LNCaP clone FGC (cell line): Measurements from ENCODE around the gene ADK.
A peak's percentile ranks its signal among the peaks of the same experiment; 100 is the strongest.

Experiments used
- DNase-seq: peaks from one replicate; pipeline ENCODE4 v3.0.0-alpha.2; 2011; ENCODE audit warnings: low read depth
- H3K4me3 ChIP-seq: 2 replicates; pipeline ENCODE4 v1.5.1; 2011; ENCODE audit warnings: mild to moderate bottlenecking, low read depth, low read length, control low read depth
- CTCF ChIP-seq: IDR thresholded peaks from 2 replicates; pipeline ENCODE4 v1.5.1; 2012; ENCODE audit warnings: mild to moderate bottlenecking; ENCODE audit not compliant: control insufficient read depth, insufficient read depth; ENCODE audit errors: extremely low read depth

The ADK gene

GRCh38 chr10:74238031-74238431 is 87.0 kb downstream of the ADK start:
- no peak for DNase-seq
- TF ChIP-seq CTCF: no peak
- H3K4me3 ChIP-seq: no peak overlapping the region

GRCh38 chr10:74238516-74238915 is 87.5 kb downstream of the ADK start:
- H3K4me3 ChIP-seq: no peak overlapping the region
- no peak for TF ChIP-seq CTCF
- no peak for DNase-seq

GRCh38 chr10:74243067-74243466 is 92.0 kb downstream of the ADK start:
- no peak overlapping the region for H3K4me3 ChIP-seq
- no peak for DNase-seq

GRCh38 chr10:74244097-74244685 is 93.2 kb downstream of the ADK start:
- peak; percentile 41 for DNase-seq
- no peak overlapping the region for H3K4me3 ChIP-seq
- peak; percentile 43 for TF ChIP-seq CTCF

More at GRCh38 chr10:74243067-74243466, 92.0 kb downstream of the ADK start:
- no peak for TF ChIP-seq CTCF

- DNase-seq: no peak
- H3K4me3 ChIP-seq: no peak overlapping the region
- TF ChIP-seq CTCF: no peak
Measured at GRCh38 chr10:74244807-74245206, 93.8 kb downstream of the ADK start.

- no peak for TF ChIP-seq CTCF
- H3K4me3 ChIP-seq: no peak overlapping the region
Measured at GRCh38 chr10:74246495-74246894, 95.5 kb downstream of the ADK start.

GRCh38 chr10:74249865-74250264 is 98.8 kb downstream of the ADK start:
- TF ChIP-seq CTCF: no peak
- no peak for DNase-seq
- no peak overlapping the region for H3K4me3 ChIP-seq

More at GRCh38 chr10:74246495-74246894, 95.5 kb downstream of the ADK start:
- no peak for DNase-seq
